Natural killer cell (primary cell): Measurements from ENCODE around the gene EXOSC7. TPM values are rescaled to one million over a fixed set of nuclear protein-coding genes. Genes with fewer than 3 reads are reported as not detected.

Experiments
- ATAC-seq, 3 donors: fragments of 150-1000 bp in 2 of 3; fragments of 200-7000 bp in 1 of 3; cut with Tn5 transposase; 1 replicate in 1 of 3; 2 replicates in 2 of 3; pipeline ENCODE4 v1.10.0; 2021; ENCODE audit warnings: mild to moderate bottlenecking in 2 of 3, moderate library complexity in 2 of 3
- DNase-seq, 2 donors: peaks; one replicate each; pipeline versions ENCODE4 v3.0.0 to v3.0.0-alpha.2; 2013 to 2021; ENCODE audit warnings: mixed read lengths in 1 of 2
- H3K27ac ChIP-seq: one replicate; pipeline ENCODE4 v1.5.1; 2013; ENCODE audit warnings: mild to moderate bottlenecking, low read length
- H3K27me3 ChIP-seq: one replicate; pipeline ENCODE4 v1.6.1; 2013; ENCODE audit warnings: low read length; ENCODE audit not compliant: control insufficient read depth, insufficient read depth
- H3K36me3 ChIP-seq: one replicate; pipeline ENCODE4 v1.6.1; 2013; ENCODE audit warnings: low read length; ENCODE audit not compliant: control insufficient read depth, insufficient read depth
- H3K4me1 ChIP-seq: one replicate; pipeline ENCODE4 v1.6.1; 2013; ENCODE audit warnings: low read length; ENCODE audit not compliant: control insufficient read depth, insufficient read depth
- H3K4me3 ChIP-seq: one replicate; pipeline ENCODE4 v1.5.1; 2013; ENCODE audit warnings: low read length
- H3K9me3 ChIP-seq: one replicate; pipeline ENCODE4 v1.6.1; 2013; ENCODE audit warnings: low read length; ENCODE audit not compliant: control insufficient read depth, insufficient read depth
- H3K27ac Mint-ChIP-seq, 2 donors: one replicate each; pipeline ENCODE4 v1.8.0; 2022; ENCODE audit warnings: mild to moderate bottlenecking in 2 of 2, mixed read lengths in 2 of 2, moderate library complexity in 1 of 2
- H3K27me3 Mint-ChIP-seq, 2 donors: one replicate each; pipeline ENCODE4 v1.8.0; 2022; ENCODE audit warnings: low read depth in 2 of 2, mixed read lengths in 2 of 2
- H3K36me3 Mint-ChIP-seq: one replicate; pipeline ENCODE4 v1.8.0; 2022; ENCODE audit warnings: mixed read lengths
- H3K4me1 Mint-ChIP-seq, 2 donors: one replicate each; pipeline ENCODE4 v1.8.0; 2022; ENCODE audit warnings: mixed read lengths in 2 of 2
- H3K4me3 Mint-ChIP-seq: one replicate; pipeline ENCODE4 v1.8.0; 2022; ENCODE audit warnings: mild to moderate bottlenecking, moderate library complexity, mixed read lengths
- H3K9me3 Mint-ChIP-seq, 2 donors: one replicate each; pipeline ENCODE4 v1.8.0; 2022; ENCODE audit warnings: mixed read lengths in 2 of 2
- WGBS: methylation state at CpG from one replicate; pipeline ENCODE4 v1.1.7; 2013; ENCODE audit warnings: missing lambda C conversion rate; ENCODE audit not compliant: insufficient coverage; 5-methylcytosine and 5-hydroxymethylcytosine counted together
- intact Hi-C: fragments of 100-400 bp; cut with micrococcal nuclease; formaldehyde crosslinking; loops from one replicate; pipeline ENCODE4 v1.14.2; 2022
- total RNA-seq, 4 donors: library from RNA; stranded (reverse); fragments of 120-200 nt in 1 of 4; gene quantifications; one replicate each; pipeline versions ENCODE4 v1.2.3 to v1.2.4, GENCODE V29; 2013 to 2022
- TF ChIP-seq, protein P1 (sequence below): fragments of 200-600 bp; IDR thresholded peaks from one replicate; pipeline ENCODE4 v1.8.0; 2022; ENCODE audit warnings: antibody characterized with exemption

EXOSC7 gene
- total RNA-seq, 3 donors from 2014 or later (not counting 1 experiment from before 2014, with no cell fraction given): 32.8 to 46.6 (median 36.0) TPM

- H3K9me3 Mint-ChIP-seq: no peaks in the 10 kb centered on the region
- H3K4me3 Mint-ChIP-seq: no peak overlapping the region
- intact Hi-C loops: loop anchor here (10.0 kb wide), 1 partner anchor 475 kb away; no protein-coding TSS in a partner anchor
- no peaks in the 10 kb centered on the region for H3K36me3 Mint-ChIP-seq
- Histone ChIP-seq H3K4me3 (no peak overlapping the region), H3K36me3 (no peaks in the 10 kb centered on the region), H3K27me3 (no peaks in the 10 kb centered on the region), H3K27ac (no peak overlapping the region), H3K4me1 (peaks cover 17% of the 10 kb centered on the region), H3K9me3 (no peaks in the 10 kb centered on the region)
- TF ChIP-seq, protein P1, sequence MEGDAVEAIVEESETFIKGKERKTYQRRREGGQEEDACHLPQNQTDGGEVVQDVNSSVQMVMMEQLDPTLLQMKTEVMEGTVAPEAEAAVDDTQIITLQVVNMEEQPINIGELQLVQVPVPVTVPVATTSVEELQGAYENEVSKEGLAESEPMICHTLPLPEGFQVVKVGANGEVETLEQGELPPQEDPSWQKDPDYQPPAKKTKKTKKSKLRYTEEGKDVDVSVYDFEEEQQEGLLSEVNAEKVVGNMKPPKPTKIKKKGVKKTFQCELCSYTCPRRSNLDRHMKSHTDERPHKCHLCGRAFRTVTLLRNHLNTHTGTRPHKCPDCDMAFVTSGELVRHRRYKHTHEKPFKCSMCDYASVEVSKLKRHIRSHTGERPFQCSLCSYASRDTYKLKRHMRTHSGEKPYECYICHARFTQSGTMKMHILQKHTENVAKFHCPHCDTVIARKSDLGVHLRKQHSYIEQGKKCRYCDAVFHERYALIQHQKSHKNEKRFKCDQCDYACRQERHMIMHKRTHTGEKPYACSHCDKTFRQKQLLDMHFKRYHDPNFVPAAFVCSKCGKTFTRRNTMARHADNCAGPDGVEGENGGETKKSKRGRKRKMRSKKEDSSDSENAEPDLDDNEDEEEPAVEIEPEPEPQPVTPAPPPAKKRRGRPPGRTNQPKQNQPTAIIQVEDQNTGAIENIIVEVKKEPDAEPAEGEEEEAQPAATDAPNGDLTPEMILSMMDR: no peak
- H3K27me3 Mint-ChIP-seq: peaks cover 0 to 8% of the 10 kb centered on the region in 2 donors
- H3K27ac Mint-ChIP-seq: no peak overlapping the region
- H3K4me1 Mint-ChIP-seq: peaks cover 13 to 29% of the 10 kb centered on the region in 2 donors
- WGBS: 87% methylated on average over 5 of the region's 5 CpGs
- DNase-seq (no peak), ATAC-seq (no peak)
These were observed 53.6 kb downstream of the EXOSC7 start for GRCh38 chr3:45029661-45030060.

GRCh38 chr3:45031531-45031930 lies 55.5 kb downstream of the EXOSC7 start:
- H3K36me3 ChIP-seq: no peaks in the 10 kb centered on the region
- peaks cover 8% of the 10 kb centered on the region for H3K27me3 ChIP-seq
- no peak overlapping the region for H3K4me3 ChIP-seq
- Mint-ChIP-seq H3K36me3 (no peaks in the 10 kb centered on the region), H3K9me3 (no peaks in the 10 kb centered on the region), H3K27me3 (peaks cover 5 to 8% of the 10 kb centered on the region in 2 donors), H3K4me1 (peaks cover 31% of the 10 kb centered on the region in 2 donors), H3K4me3 (no peak overlapping the region), H3K27ac (no peak overlapping the region)
- no peak for DNase-seq
- intact Hi-C loops: loop anchor here (10.0 kb wide), 1 partner anchor 473 kb away; no protein-coding TSS in a partner anchor
- TF ChIP-seq, protein P1: no peak
- peaks cover 30% of the 10 kb centered on the region for H3K4me1 ChIP-seq
- H3K9me3 ChIP-seq: no peaks in the 10 kb centered on the region
- no peak overlapping the region for H3K27ac ChIP-seq
- ATAC-seq: no peak
- WGBS: 90% methylated on average over 3 of the region's 3 CpGs

- ATAC-seq: no peak
- no peaks in the 10 kb centered on the region for H3K36me3 Mint-ChIP-seq
- no peaks in the 10 kb centered on the region for H3K36me3 ChIP-seq
- H3K4me1 Mint-ChIP-seq: peaks cover 31 to 37% of the 10 kb centered on the region in 2 donors
- no peaks in the 10 kb centered on the region for H3K9me3 ChIP-seq
- 96% methylated on average over 2 of the region's 2 CpGs for WGBS
- H3K4me3 Mint-ChIP-seq: no peak overlapping the region
- no peak for DNase-seq
- H3K27me3 Mint-ChIP-seq: peaks cover 5 to 10% of the 10 kb centered on the region in 2 donors
- H3K27ac Mint-ChIP-seq: no peak overlapping the region
- peaks cover 10% of the 10 kb centered on the region for H3K27me3 ChIP-seq
- peaks cover 30% of the 10 kb centered on the region for H3K4me1 ChIP-seq
- H3K4me3 ChIP-seq: no peak overlapping the region
- no peak overlapping the region for H3K27ac ChIP-seq
- TF ChIP-seq, protein P1: no peak
- intact Hi-C loops: loop anchor here (10.0 kb wide), 1 partner anchor 473 kb away; no protein-coding TSS in a partner anchor
- no peaks in the 10 kb centered on the region for H3K9me3 Mint-ChIP-seq
These were observed 56.1 kb downstream of the EXOSC7 start for GRCh38 chr3:45032113-45032512.

DNA sequence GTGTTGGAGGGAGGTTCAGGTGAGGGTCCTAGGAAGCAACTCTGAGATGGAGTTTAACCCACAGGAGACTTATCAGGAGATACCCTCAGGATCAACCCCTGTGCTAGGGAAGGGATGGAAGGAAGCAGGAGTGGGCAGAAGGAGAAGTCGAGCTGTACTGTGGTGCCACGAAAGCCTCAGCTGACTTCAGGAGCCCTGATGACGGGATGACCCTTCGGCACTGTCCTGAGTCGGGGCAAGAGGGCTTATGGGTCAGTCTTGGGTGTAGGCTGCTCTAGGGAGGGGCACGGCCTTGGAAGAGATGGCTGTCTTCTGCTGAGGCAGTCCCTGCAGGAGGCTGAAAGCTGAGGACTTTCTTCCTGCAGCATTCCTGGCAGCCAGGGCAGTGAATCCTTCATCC lies 57.7 kb downstream of the EXOSC7 start:
- TF ChIP-seq, protein P1: no peak
- ATAC-seq (no peak), DNase-seq (no peak)
- Mint-ChIP-seq H3K27ac (no peak overlapping the region), H3K4me1 (peaks cover 31 to 43% of the 10 kb centered on the region in 2 donors), H3K27me3 (peaks cover 5 to 12% of the 10 kb centered on the region in 2 donors), H3K36me3 (no peaks in the 10 kb centered on the region), H3K4me3 (peak overlapping the region; percentile 28), H3K9me3 (no peaks in the 10 kb centered on the region)
- WGBS: 92% methylated on average over 6 of the region's 6 CpGs
- Histone ChIP-seq H3K4me3 (no peak overlapping the region), H3K4me1 (peaks cover 36% of the 10 kb centered on the region), H3K9me3 (no peaks in the 10 kb centered on the region), H3K27me3 (peaks cover 10% of the 10 kb centered on the region), H3K36me3 (no peaks in the 10 kb centered on the region), H3K27ac (no peak overlapping the region)
- intact Hi-C loops: loop anchor here (10.0 kb wide), 1 partner anchor 471 kb away; no protein-coding TSS in a partner anchor
